Measurements from ENCODE around the gene MYO6. TPM values are rescaled to one million over a fixed set of nuclear protein-coding genes. Genes with fewer than 3 reads are reported as not detected.

The MYO6 gene
- polyA plus RNA-seq, 4 donors: 95.7 to 112 (median 102) TPM

GRCh38 chr6:75761489-75761888 is 12.4 kb downstream of the MYO6 start:
- DNase-seq (ENCODE audit: low read depth in 4 of 4, low spot score in 3 of 4): no peak

DNA sequence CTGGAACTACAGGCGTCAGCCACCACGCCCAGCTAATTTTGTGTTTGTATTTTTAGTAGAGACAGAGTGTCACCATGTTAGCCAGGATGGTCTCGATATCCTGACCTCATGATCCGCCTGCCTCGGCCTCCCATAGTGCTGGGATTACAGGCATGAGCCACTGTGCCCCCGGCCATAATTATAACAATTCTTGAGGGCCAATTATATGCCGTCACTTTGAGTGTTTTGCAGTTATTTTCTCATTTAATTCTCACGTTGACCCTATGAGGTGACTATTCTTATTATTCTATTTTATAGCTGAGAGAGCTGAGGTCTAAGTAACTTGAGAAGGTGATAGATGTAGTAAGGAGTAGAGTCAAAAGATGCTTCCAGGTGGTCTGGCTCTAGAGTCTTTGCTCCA is 13.0 kb downstream of the MYO6 start:
- DNase-seq (ENCODE audit: low read depth in 4 of 4, low spot score in 3 of 4): no peak

DNA sequence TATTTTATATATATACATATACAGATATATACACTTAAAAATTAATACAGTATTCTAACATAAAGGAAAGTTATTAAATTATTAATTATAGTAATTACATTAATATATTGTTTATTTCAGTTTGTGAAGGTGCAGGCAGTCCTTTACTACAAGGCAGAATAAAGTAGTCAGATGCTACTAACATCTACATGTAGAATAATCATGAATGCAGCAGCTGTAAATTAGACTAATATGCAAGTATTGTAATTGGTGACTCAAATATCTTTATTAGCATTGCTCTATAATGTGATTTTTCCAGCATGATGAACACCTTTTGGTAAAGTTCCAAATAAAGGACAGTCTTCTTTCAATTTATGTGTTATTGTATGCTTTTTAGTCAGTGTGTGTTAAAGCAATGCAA is 17.3 kb downstream of the MYO6 start:
- DNase-seq (ENCODE audit: low read depth in 4 of 4, low spot score in 3 of 4): no peak

DNA sequence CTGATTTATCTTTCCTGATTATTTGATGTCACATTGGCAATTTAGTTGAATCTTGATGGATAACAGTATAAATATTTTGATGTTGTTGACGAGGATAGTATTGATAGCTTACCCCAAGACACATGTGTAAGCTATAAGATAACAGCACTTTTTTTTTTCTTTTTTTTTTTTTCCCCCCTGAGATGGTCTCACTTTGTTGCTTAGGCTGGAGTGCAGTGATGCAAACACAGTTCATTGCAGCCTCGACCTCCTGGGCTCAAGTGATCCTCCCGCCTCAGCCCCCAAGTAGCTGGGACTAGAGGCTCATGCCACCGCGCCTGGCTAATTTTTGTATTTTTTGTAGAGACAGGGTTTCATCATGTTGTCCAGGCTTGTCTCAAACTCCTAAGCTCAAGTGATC is 21.8 kb downstream of the MYO6 start:
- no peak for DNase-seq (ENCODE audit: low read depth in 4 of 4, low spot score in 3 of 4)

- no peak for DNase-seq (ENCODE audit: low read depth in 4 of 4, low spot score in 3 of 4)
Observed at GRCh38 chr6:75775219-75775618, 26.2 kb downstream of the MYO6 start.

DNA sequence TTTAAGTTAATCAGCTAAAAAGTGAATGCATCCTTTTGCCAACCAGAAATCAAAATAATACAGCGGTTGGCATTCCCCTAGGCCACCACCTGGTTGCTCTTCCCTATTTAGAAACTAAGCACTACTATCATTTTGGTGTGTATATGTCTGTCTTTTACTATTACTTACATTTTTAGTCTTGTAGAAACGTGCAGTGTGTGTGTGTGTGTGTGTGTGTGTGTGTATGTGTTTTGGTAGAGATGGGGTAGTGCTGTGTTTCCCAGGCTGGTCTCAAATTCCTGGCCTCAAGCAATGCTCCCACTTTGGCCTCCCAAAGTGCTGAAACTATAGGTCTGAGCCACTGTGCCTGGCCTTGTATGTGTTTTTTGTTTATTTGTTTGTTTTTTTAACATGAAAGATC is 27.4 kb downstream of the MYO6 start:
- no peak for DNase-seq (ENCODE audit: low read depth in 4 of 4, low spot score in 3 of 4)

- DNase-seq (ENCODE audit: low read depth in 4 of 4, low spot score in 3 of 4): no peak
Observed at GRCh38 chr6:75778757-75779156, 29.7 kb downstream of the MYO6 start.

GRCh38 chr6:75786152-75786551 is 37.1 kb downstream of the MYO6 start:
- DNase-seq (ENCODE audit: low read depth in 4 of 4, low spot score in 3 of 4): no peak

GRCh38 chr6:75788894-75789293 is 39.9 kb downstream of the MYO6 start:
- DNase-seq (ENCODE audit: low read depth in 4 of 4, low spot score in 3 of 4): no peak

DNA sequence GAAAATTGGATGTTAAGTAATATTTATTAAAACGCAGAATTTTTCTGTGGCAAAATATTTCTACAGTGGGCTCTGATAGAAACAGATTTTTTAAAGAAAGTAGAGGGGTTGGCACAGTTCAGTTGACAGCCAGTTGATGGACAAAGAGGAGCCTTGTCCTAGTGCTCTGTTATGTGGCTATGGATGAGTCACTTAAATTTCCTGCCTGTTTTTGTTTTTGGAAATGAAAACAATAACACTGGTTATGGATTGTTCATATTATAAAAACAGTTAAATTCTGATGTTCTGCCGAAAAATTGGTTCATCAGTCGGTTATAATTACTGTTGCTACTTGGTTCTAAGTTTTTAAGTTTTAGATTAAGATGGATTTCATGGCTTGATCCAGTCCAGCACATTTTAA is 42.8 kb downstream of the MYO6 start:
- no peak for DNase-seq (ENCODE audit: low read depth in 4 of 4, low spot score in 3 of 4)

DNA sequence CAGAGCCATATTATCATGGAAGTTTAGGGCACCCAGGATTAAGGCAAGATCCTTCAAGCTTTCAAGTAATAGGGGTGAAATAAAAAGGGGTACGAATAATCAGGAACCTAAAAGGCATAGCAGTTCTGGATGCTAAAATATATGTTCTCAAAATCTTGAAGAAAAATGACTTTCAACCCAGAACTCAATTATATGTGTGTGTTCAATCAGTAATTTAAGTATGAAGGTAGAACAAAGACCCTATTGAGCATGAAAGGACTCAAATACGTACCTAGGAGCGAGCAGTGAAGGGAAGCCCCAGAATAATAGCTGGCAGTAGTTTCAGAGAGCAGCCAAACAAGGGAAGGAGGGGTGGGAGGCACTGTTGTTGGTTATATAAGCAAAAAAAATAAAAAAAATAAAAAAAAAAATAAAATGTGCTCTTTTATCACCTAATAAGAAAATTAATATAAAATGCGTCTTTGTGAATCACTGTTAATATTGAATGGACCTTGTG is 45.4 kb downstream of the MYO6 start:
- DNase-seq (ENCODE audit: low read depth in 4 of 4, low spot score in 3 of 4): no peak

DNA sequence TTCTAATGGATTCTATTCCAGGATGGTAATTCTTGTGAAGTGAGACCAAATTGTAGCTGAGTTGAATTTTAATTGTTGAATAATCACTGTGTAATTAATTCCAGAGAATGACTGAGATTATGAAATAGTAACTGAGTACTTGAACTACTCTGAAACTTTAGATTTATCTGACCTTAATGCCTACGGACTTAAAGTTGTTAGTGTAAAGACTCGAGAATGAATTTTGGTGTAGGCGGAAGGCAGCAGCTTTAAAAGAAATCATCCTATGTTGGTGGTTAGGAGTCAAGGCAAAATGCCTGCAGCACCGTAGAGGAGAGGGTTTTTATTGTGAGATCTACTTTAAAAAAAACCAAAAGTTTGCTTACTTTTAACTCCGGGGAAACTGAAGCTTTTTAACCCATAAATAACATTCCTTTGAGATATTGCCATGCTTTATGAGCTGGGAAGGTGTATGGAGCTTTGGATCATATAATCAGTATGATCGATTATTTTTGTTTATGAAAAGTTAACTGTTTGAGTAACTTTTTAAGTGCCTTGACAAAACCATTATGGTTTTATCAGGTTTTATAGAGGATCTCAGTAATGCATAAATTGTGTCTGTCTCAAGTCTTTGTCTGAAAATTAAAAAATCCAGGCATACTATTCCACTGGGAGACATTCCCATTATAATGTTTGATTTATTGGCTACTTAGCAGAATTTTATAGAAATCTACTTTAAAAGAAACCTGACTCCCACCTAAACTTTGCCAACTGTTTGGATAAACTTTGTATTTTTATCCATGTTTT is 46.1 kb downstream of the MYO6 start:
- no peak for DNase-seq (ENCODE audit: low read depth in 4 of 4, low spot score in 3 of 4)

- no peak for DNase-seq (ENCODE audit: low read depth in 4 of 4, low spot score in 3 of 4)
Observed at GRCh38 chr6:75796723-75797122, 47.7 kb downstream of the MYO6 start.

- no peak for DNase-seq (ENCODE audit: low read depth in 4 of 4, low spot score in 3 of 4)
Observed at GRCh38 chr6:75800133-75800532, 51.1 kb downstream of the MYO6 start.

- DNase-seq (ENCODE audit: low read depth in 4 of 4, low spot score in 3 of 4): no peak
Observed at GRCh38 chr6:75800708-75801505, 51.9 kb downstream of the MYO6 start.

GRCh38 chr6:75802366-75802765 is 53.3 kb downstream of the MYO6 start:
- no peak for DNase-seq (ENCODE audit: low read depth in 4 of 4, low spot score in 3 of 4)

DNA sequence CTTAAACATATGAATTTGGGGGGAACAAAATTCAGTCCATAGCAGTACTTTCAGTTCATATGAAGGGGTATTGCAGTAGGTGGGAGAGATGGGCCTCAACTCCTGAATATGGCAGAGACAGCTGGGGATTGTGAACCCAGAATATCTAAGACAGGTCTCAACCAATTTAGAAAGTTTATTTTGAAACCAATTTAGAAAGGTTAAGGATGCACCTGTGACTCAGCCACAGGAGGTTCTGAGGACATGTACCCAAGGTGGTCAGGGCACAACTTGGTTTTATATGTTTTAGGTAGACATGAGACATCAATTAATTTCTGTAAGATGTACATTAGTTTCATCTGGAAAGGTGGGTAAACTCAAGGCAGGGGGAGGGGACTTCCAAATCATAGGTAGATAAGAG is 59.5 kb downstream of the MYO6 start:
- no peak for DNase-seq (ENCODE audit: low read depth in 4 of 4, low spot score in 3 of 4)

- DNase-seq (ENCODE audit: low read depth in 4 of 4, low spot score in 3 of 4): no peak
Observed at GRCh38 chr6:75812560-75812959, 63.5 kb downstream of the MYO6 start.

- DNase-seq (ENCODE audit: low read depth in 4 of 4, low spot score in 3 of 4): no peak
Observed at GRCh38 chr6:75813476-75814250, 64.6 kb downstream of the MYO6 start.

- no peak for DNase-seq (ENCODE audit: low read depth in 4 of 4, low spot score in 3 of 4)
Observed at GRCh38 chr6:75815756-75816155, 66.7 kb downstream of the MYO6 start.

All from right renal pelvis (tissue), 4 donors.